Measurements from ENCODE around the gene ARL5B.
"Not testable (repeated sequence)": the region's sequence is repeated elsewhere in the genome, so short reads cannot be mapped to it uniquely, and the experiment has no call there.

ARL5B gene, protein sequence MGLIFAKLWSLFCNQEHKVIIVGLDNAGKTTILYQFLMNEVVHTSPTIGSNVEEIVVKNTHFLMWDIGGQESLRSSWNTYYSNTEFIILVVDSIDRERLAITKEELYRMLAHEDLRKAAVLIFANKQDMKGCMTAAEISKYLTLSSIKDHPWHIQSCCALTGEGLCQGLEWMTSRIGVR

DNA sequence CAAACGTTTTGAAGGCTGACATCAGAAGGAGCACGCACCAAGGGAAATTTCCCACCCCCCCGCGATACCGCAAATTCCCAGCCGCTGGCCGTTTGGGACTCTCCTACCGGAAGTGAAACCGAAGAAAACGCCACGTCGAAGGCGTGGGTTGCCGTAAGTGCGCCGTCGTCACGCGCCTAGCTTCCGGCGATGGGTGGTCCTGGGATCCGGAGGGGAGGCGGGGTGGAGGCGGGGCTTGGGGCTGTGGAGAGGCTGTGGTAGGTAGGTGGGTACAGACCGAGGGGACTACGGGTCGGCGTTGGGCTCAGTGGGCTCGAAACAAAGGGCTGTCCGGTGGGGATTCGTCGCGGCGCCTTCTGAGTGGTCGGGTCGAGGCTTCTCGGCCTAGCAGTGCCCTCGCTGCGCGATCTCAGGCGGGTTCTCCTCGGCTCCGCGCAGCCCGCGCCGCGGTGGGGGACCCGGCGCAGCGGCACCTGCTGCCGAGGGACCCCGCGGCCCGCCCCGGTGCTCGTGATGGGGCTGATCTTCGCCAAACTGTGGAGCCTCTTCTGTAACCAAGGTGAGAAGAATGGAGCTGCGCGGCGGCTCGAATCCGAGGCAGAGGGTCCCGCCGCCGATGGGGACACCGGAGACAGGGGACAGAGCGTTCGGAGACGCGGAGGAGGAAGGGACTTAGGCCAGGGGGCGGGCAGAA lies at the start of gene ARL5B:
Gene ARL5B (plus strand): TSS at position 307 of the 694 bp plus-strand sequence. CDS start 207 bp downstream, at position 514.
- DNase-seq (ENCODE audit: low spot score) (peak; percentile 95), FAIRE-seq (peak; percentile 79)

DNA sequence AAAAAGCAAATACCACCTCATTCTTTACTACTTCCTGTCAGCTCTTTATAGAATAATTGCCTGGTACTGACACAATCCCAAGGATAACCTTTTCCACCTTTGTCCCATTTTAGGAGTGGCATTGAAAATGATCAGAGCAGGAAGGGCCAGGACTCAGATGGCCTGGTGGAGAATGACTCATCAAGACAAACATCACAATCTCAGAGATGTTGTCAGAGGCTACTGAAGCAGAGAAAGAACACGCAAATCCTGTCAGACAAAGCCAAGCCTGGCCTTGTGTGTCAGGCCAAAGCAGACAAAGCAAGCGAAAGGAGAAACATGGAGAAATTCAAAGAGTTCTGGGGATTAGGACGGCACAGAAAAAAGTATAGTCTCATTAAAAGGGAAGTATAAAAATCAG lies 48.7 kb upstream of the ARL5B start:
- FAIRE-seq (no peak), DNase-seq (ENCODE audit: low spot score) (peak; percentile 65)

DNA sequence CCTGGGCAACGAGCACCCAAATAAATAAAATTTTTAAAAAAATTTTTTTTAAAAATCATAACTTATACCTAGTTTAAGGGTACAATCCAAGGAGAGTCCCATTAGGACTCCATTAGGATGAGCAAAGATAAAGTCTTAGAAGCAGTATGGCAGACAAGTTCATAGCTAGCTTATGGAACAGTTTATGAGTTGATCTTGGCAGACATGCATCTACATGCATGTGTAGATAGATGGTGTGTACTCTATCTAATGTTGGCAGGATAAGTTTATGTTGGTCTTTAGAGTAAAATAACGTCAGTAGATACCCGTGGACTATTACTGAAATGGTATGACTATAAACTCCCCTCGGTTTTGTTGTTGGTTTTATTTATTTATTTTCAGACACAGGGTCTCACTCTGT lies 48.1 kb upstream of the ARL5B start:
- FAIRE-seq, result no peak
- no peak for DNase-seq (ENCODE audit: low spot score)

DNA sequence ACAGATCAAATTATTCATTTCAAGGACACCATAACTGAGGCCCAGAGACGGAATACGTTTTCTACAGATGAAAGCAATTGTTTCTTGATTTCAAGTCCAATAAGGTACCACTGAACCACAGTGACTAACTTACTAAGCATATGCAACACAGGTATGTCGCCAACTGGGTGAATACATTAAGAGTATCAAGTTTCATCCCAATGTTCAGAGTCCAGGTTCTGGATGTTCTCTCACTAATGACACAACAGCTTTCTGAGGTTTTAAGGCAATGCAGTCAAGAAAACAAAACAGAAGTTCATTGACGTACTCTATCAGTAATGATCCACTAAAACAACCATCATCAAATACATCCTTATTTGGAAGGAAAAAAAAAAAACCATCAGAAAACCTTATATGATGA lies 43.6 kb upstream of the ARL5B start:
- no peak for DNase-seq (ENCODE audit: low spot score)
- FAIRE-seq, result no peak

DNA sequence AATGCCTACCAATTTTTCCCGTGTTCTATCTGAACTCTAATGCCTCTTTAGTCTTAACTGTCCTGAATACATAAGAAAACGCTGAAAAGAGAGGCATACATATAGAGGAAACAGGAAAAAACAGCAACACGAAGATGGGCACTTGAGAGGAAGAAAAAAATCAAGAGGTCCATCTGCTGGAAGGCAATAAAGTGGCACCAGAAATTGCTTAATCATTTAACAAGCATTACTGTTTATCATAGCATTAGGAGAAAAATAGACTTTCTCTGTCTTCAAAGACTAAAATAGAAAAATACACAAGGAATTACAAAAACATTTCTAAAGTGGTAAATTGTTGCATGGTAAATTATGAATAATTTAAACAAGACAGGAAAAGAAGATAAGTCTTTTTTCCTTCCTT lies 42.9 kb upstream of the ARL5B start:
- FAIRE-seq (no peak), DNase-seq (ENCODE audit: low spot score) (no peak)

DNA sequence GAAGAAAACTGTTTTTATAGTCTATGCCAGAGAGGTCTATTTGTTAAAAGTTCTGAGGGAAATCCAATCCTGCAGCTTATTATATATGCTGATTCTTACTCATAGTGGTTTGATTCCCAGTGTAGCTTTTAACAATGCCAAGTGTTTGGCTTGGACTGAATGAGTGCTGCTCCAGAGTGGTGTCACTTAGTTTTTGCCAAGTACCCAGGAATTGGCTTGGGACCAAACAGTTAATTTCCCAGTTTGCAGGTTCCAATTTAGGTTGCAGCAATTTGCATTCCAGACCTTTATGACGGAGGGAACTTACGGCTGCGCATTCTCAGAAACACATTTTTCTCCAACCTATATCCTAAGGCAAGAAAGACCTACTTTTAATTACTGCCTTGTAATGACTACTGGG lies 40.2 kb upstream of the ARL5B start:
- no peak for FAIRE-seq
- DNase-seq (ENCODE audit: low spot score), result no peak

DNA sequence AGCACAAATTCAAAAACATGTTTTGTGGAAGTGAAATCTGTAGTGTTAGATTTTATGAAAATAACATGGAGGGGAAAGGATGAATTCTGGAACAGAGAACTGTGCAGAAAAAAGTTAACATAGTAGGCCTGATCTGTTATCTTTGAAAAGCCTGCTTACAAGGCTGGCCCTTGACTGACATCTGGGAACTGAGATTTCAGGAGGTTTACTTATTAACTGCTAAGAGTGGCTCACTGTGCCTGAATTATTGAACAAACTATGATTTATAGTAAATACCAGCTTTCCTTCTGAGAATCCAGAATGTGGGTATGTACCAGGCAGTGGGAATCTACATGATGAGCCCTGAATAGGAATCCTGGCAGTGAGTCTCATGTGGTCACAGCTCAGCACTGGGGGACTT lies 38.4 kb upstream of the ARL5B start:
- FAIRE-seq, result no peak
- DNase-seq (ENCODE audit: low spot score), result no peak

DNA sequence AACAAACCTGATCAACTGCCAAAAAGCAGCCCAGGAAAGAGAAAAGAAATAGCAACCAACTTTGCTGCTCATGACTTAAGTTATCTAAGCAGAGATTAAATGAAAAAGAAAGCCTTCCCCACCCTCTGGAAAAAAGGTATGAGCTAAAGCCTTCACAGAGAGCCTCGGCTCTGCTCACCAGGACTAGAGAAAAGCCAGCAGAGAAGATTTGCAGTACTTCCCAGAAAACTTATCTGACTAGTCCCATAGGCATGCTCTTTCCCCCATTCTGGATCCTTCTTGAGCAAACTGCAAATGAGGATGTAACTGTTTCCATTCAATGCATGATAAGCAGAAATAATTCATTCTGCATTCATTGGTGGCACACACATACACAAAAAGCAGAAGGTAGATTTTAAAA lies 35.6 kb upstream of the ARL5B start:
- not testable (repeated sequence) for DNase-seq (ENCODE audit: low spot score); FAIRE-seq

DNA sequence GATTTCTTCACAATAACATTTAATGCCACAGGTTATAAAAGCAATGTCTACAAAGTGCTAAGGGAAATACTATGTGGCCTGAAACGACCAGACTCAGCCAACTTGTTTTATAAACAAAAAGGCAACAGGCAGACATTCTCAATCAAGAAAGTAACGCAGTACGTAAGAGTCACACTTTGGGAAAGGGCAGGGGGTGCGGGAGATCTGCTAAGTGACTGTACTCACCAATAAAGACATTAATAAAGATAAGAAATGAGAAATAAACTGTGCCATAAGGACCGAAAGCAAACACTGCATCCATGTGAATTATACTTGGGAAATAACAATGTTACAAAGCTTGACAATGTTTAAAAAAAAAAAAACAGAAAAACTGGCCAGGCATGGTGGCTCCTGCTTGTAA lies 33.3 kb upstream of the ARL5B start:
- FAIRE-seq (no peak), DNase-seq (ENCODE audit: low spot score) (no peak)

DNA sequence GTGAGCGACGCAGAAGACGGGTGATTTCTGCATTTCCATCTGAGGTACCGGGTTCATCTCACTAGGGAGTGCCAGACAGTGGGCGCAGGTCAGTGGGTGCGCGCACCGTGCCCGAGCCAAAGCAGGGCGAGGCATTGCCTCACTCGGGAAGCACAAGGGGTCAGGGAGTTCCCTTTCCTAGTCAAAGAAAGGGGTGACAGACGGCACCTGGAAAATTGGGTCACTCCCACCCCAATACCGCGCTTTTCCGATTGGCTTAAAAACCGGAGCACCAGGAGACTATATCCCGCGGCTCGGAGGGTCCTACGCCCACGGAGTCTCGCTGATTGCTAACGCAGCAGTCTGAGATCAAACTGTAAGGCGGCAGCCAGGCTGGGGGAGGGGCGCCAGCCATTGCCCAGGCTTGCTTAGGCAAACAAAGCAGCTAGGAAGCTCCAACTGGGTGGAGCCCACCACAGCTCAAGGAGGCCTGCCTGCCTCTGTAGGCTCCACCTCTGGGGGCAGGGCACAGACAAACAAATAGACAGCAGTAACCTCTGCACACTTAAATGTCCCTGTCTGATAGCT lies 31.7 kb upstream of the ARL5B start:
- DNase-seq (ENCODE audit: low spot score); FAIRE-seq: not testable (repeated sequence)

DNA sequence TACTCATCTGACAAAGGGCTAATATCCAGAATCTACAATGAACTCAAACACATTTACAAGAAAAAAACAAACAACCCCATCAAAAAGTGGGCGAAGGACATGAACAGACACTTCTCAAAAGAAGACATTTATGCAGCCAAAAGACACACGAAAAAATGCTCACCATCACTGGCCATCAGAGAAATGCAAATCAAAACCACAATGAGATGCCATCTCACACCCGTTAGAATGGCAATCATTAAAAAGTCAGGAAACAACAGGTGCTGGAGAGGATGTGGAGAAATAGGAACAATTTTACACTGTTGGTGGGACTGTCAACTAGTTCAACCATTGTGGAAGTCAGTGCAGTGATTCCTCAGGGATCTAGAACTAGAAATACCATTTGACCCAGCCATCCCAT lies 26.7 kb upstream of the ARL5B start:
- DNase-seq (ENCODE audit: low spot score); FAIRE-seq: not testable (repeated sequence)

DNA sequence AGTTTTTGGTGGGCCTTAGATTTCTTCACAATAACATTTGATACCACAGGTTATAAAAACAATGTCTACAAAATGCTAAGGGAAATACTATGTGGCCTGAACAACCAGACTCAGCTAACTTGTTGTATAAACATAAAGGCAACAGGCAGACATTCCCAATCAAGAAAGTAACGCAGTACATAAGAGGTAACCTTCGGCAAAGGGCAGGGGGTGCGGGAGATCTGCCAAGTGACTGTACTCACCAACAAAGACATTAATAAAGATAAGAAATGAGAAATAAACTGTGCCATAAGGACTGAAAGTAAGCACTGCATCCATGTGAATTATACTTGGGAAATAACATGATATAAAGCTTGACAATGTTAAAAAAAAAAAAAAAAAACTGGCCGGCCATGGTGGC lies 23.2 kb upstream of the ARL5B start:
- DNase-seq (ENCODE audit: low spot score), result no peak
- no peak for FAIRE-seq

DNA sequence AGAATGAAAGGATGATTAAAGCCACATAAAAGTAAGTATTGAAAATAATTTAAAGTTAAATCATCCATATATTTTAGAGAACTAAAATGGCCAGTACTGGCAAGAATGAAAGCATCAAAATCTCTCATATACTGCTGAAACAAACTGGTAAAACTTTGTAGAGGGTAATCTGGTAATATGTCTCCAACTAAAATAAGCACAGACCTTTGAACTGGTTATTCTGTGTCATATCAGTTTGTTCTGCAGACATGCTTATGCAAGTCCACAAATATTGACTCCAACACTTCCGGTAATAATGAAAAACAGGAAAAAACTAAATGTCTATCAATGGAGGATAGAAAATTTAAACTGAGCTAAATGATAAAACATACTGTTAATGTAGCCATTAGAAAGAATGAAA lies 21.8 kb upstream of the ARL5B start:
- not testable (repeated sequence) for DNase-seq (ENCODE audit: low spot score); FAIRE-seq

DNA sequence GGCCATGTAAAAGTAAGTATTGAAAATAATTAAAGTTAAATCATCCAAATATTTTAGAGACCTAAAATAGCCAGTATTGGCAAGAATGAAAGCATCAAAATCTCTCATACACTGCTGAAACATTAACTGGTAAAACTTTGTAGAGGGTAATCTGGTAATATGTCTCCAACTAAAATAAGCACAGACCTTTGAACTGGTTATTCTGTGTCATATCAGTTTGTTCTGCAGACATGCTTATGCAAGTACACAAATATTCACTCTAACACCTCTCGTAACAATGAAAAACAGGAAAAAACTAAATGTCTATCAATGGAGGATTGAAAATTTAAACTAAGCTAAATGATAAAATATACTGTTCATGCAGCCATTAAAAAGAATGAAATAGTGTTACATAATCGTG lies 19.5 kb upstream of the ARL5B start:
- FAIRE-seq; DNase-seq (ENCODE audit: low spot score): not testable (repeated sequence)

DNA sequence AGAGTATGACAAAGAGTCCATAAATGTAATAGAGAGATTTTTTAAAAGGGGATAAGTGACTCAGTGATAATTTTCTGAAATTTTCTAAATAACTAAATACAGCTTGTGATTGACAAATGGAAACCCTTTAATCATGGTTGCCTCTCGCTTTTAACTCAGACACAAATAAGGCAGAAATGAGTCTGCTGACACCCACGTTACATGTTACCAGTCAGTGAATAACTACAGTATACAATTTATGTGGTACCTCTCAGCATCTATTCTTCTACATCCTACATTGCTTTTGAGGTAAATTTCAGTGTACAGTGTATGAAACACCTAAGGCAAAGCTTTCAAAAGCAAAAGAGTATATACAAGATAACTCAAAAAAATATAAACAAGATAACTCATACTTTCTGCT lies 12.1 kb upstream of the ARL5B start:
- no peak for DNase-seq (ENCODE audit: low spot score)
- FAIRE-seq, result no peak

DNA sequence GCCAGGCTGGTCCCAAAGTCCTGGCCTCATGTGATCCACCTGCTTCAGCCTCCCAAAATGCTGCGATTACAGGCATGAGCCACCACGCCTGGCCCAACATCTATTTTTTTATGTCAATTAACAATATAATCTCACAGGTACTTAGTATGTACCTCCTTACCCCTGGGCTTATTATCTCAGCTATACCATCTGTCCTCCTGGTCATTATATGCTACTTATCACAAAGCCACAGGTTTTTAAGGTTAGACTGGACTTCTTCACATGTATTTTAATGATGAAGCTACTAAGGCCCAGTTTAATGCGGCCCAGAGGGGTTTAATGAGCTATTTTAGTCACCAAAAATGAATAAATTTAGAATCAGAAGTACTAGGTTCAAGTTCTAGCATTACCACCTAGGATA lies 11.3 kb upstream of the ARL5B start:
- FAIRE-seq (no peak), DNase-seq (ENCODE audit: low spot score) (no peak)

DNA sequence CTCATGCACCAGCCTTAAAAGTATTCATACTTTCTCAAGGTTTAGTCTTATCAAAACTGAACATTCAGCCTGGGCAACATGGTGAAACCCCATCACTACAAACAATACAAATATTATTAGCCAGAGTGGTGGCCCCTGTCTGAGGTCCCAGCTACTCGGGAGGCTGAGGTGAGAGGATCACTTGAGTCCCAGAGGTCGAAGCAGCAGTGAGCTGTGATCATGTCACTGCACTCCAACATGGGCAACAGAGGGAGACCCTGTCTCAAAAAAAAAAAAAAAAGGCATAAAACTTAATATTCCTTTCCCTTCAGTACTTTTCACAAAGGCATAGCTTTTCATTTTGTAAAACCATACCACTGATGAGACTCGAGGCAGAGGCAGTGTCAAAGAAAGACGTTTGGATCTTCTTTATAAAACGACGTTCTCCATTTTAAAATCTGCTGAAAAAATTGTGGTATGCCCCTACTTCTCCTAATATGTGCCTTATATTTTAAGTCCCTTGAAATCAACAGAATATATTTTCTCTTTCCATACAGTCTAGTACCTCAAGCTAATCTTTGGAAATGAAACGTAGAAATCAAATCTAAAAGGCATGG lies 9.8 kb upstream of the ARL5B start:
- FAIRE-seq, result no peak

DNA sequence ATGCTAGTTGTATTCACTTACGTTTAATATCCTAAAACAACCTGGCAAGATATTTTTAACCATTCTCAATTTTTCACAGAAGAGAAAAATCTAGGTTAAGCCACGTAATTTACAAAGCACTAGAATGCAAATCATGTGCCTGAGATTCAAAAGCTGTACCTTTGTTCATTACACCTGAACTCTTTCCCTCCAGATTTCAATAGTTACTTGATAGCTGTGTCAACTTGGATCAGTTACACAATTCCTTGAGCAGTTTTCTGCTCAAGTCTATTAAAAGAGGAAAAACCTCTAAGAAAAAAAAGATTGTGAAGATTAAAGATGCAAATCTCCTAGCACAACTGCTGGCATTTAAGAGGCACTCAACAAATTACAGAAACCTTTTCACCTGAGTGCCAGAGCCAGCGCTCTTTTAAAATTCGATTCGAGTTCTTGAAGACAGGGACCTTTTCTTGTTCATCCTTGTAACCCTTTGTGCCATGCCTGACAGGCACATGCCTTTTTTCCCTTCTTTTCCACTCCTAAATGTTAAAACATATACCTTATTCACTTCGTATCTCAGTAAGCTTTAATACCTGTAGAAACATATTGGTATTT lies 8.7 kb upstream of the ARL5B start:
- FAIRE-seq (no peak), DNase-seq (ENCODE audit: low spot score) (no peak)

More for the DNA sequence above, 9.8 kb upstream of the ARL5B start:
- no peak for DNase-seq (ENCODE audit: low spot score)

DNA sequence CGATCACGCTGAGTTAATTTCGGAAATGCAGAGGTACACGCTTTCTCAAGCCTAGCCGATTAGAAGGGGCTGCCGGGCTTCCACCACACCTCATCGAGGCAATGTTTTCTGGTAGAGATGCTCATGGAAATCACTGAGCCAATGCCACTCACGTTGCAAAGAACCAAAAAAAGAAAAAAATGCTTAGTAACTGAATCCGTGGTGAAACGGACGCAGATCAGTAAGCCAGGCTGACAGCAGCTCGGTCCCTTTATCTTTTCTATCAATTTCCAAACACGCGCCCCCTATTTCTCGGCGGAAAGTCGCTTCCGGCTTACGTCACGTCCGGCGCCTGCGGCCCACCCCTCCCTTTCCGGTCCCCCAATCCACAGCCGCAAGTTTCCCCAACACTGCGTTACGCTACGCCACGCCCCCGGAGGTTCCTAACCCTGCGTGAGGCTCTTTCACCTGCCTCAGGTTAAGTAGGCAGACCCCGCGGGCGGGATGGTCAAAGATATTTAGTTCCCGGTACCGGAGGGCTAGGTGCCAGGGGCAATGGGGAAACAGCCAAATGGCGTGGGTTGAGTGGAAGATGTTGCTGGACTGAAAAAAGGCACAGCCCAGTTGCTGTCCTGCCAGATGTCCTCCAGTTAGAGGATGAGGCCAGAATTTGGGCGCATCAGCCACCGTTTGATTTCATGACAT lies 7.8 kb upstream of the ARL5B start, which contains the start of gene NSUN6:
Gene NSUN6 (minus strand): TSS at position 264 of the 684 bp plus-strand sequence. CDS start 384 bp downstream, outside the sequence.
- DNase-seq (ENCODE audit: low spot score), result peak; percentile 86
- FAIRE-seq, result peak; percentile 50

DNA sequence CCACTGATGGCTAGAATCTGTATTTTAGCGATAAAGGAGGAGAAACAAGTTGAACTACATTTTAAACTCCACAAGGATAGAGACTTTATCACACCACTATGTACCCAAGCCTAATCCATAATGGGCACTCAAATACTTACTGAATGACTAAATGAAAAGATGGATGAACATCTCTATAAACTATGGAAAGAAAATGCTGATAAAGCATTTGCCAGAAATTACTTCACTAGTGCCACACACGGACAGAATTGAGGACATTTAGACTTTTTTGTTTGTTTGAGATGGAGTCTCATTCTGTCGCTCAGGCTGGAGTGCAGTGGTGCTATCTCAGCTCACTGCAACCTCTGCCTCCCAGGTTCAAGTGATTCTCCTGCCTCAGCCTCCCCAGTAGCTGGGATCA lies 6.1 kb upstream of the ARL5B start:
- FAIRE-seq, result no peak
- no peak for DNase-seq (ENCODE audit: low spot score)

DNA sequence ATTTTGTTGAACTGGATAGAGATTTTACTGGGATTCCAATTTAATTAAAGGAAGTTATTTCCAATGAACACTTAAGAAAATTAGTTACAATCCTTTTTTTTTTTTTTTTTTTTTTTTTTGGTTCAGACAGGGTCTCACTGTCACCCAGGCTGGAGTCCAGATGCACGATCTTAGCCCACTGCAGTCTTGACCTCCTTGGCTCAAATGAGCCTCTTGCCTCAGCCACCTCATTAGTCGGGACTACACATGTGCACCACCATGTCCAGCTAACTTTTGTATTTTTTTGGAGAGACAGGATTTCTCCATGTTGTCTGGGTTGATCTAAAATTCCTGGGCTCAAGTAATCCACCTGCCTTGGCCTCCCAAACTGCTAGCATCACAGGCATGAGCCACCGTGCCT lies 2.5 kb upstream of the ARL5B start:
- no peak for DNase-seq (ENCODE audit: low spot score)
- no peak for FAIRE-seq

All from urothelium cell line (cell line).